Measurements from ENCODE around the gene ERBB2.
A peak's percentile ranks its signal among the peaks of the same experiment; 100 is the strongest.

Gene ERBB2

DNA sequence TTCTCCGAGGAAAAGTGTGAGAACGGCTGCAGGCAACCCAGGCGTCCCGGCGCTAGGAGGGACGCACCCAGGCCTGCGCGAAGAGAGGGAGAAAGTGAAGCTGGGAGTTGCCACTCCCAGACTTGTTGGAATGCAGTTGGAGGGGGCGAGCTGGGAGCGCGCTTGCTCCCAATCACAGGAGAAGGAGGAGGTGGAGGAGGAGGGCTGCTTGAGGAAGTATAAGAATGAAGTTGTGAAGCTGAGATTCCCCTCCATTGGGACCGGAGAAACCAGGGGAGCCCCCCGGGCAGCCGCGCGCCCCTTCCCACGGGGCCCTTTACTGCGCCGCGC, at the start of gene ERBB2:
Gene ERBB2, plus strand, starts transcription at position 247 of the 330 bp plus-strand sequence. CDS start 175 bp downstream, outside the sequence.
- peak; percentile 69 for DNase-seq (ENCODE audit: low spot score)

GRCh38 chr17:39650121-39650579, 49.7 kb upstream of the ERBB2 start:
- no peak for DNase-seq (ENCODE audit: low spot score)

GRCh38 chr17:39651923-39652586, 47.8 kb upstream of the ERBB2 start:
- no peak for DNase-seq (ENCODE audit: low spot score)

- peak; percentile 84 for DNase-seq (ENCODE audit: low spot score)
Observed at GRCh38 chr17:39652587-39653315, 47.1 kb upstream of the ERBB2 start.

- no peak for DNase-seq (ENCODE audit: low spot score)
Observed at GRCh38 chr17:39653316-39653661, 46.6 kb upstream of the ERBB2 start.

GRCh38 chr17:39653662-39654331, 46.1 kb upstream of the ERBB2 start:
- DNase-seq (ENCODE audit: low spot score) = no peak

- DNase-seq (ENCODE audit: low spot score) = no peak
Observed at GRCh38 chr17:39655105-39655504, 44.8 kb upstream of the ERBB2 start.

DNA sequence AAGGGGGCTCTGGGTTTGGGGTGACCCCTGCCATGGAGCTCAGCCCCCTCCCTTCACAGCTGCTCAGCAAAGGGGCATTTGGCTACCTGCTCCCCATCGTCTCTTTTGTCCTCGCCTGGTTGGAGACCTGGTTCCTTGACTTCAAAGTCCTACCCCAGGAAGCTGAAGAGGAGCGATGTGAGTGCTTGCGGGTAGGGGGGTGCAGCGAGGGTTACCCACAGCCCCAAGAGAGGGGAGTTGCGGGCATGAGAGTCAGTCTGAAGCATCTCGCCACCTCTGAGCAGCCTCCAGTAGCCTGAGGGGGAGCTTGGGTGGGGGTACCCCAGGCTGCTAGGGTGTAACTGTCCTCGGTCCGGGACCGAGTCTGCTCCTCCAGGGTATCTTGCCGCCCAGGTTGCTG, 41.5 kb upstream of the ERBB2 start:
- DNase-seq (ENCODE audit: low spot score) = no peak

DNA sequence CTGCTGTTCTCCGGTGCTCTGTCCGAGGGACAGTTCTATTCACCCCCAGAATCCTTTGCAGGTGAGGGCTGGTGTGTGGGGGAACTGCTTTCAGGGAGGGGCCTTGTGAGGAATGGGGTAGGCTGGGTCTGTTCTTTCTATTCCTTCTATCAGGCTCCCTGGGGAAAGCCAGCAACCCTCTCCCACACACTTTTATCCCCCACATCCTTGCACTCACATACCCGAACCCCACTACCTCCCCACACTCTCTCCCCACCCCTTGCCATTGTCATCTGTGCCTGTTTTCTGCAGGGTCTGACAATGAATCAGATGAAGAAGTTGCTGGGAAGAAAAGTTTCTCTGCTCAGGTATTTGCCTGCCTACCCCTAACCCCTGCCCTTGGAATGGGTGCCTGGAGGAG, 41.1 kb upstream of the ERBB2 start:
- peak; percentile 73 for DNase-seq (ENCODE audit: low spot score)

GRCh38 chr17:39659279-39660010, 40.4 kb upstream of the ERBB2 start:
- DNase-seq (ENCODE audit: low spot score) = no peak

DNA sequence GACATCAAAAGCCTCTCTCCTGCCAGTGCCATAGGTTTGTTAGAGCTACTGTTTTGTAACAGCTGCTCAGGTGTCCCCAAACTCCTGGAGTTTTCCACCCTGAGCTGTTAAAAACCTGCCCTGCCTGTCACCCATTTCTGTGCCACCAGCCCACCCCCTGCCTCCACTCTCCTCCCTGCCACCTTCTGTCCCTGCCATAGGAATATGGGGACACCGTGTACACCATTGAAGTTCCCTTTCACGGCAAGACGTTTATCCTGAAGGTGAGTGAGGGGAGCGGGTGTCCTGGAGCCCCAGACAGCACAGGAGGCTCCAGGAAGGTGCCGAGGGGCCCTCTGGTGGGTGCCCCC, 39.9 kb upstream of the ERBB2 start:
- DNase-seq (ENCODE audit: low spot score) = no peak

DNA sequence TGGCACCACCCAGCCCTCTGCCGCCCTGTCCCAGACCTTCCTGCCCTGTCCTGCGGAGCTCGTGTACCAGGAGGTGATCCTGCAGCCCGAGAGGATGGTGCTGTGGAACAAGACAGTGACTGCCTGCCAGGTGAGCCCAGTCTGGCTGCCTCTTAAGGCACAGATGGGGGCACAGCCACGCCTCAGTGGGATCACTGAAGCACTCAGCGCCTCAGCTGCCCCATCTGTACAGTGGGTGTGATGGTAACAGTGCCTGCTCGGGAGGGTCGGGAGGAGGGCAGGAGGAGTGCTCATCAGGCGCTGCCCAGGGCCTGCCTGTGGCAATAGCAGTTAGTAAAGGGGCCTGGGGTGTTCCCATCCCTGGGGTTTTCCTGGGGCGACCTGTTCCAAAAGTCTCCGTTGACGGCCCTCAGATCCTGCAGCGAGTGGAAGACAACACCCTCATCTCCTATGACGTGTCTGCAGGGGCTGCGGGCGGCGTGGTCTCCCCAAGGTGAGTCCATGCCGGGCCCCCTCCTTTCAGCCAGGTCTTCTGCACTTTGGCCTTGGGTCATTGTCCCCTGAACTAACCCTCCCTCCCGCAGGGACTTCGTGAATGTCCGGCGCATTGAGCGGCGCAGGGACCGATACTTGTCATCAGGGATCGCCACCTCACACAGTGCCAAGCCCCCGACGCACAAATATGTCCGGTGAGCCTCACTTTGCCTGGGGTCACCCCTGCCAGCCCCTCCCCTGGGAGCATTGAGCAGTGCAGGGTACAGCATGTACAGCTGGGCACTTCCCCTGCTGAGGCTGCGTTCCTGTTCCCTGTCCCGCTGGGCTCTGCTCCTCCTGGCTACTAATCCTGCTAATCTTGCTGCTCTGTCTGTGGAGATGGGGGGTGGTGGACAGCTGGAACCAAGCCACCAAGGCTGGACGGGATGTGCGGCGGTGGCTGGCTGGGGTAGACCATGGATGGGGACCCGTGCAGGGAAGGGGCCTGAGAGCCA, 39.2 kb upstream of the ERBB2 start:
- no peak for DNase-seq (ENCODE audit: low spot score)

GRCh38 chr17:39661744-39662541, 37.9 kb upstream of the ERBB2 start:
- DNase-seq (ENCODE audit: low spot score) = no peak

- DNase-seq (ENCODE audit: low spot score) = no peak
Observed at GRCh38 chr17:39662551-39663339, 37.1 kb upstream of the ERBB2 start.

- DNase-seq (ENCODE audit: low spot score) = no peak
Observed at GRCh38 chr17:39663340-39663687, 36.5 kb upstream of the ERBB2 start.

GRCh38 chr17:39663688-39664580, 35.9 kb upstream of the ERBB2 start:
- no peak for DNase-seq (ENCODE audit: low spot score)

GRCh38 chr17:39664581-39665561, 35.0 kb upstream of the ERBB2 start, which contains the start of gene TCAP:
Gene TCAP (plus strand): TSS chr17:39665349. CDS start chr17:39665360, 11 bp downstream.
- no peak for DNase-seq (ENCODE audit: low spot score)
